HG03060 (cell line): ENCODE measurements around the gene MVB12B.

Experiments
- ATAC-seq: cut with Tn5 transposase; IDR thresholded peaks from one replicate; pipeline ENCODE4 v1.9.1; 2021; ENCODE audit warnings: low read depth, moderate number of reproducible peaks; ENCODE audit not compliant: unreplicated experiment

Gene MVB12B

GRCh38 chr9:126420643-126421564, 94.3 kb downstream of the MVB12B start:
- no peak for ATAC-seq

- ATAC-seq = no peak
Measured at GRCh38 chr9:126421567-126422428, 95.2 kb downstream of the MVB12B start.

GRCh38 chr9:126423142-126423915, 96.7 kb downstream of the MVB12B start:
- no peak for ATAC-seq

- ATAC-seq = no peak
Measured at GRCh38 chr9:126423916-126424185, 97.2 kb downstream of the MVB12B start.

GRCh38 chr9:126424511-126424910, 97.9 kb downstream of the MVB12B start:
- no peak for ATAC-seq

GRCh38 chr9:126428534-126429175, 102.0 kb downstream of the MVB12B start:
- ATAC-seq = no peak

GRCh38 chr9:126429190-126429589, 102.6 kb downstream of the MVB12B start:
- ATAC-seq = no peak

GRCh38 chr9:126430124-126430523, 103.5 kb downstream of the MVB12B start:
- ATAC-seq = no peak

GRCh38 chr9:126431077-126431742, 104.6 kb downstream of the MVB12B start:
- no peak for ATAC-seq

GRCh38 chr9:126432659-126433058, 106.0 kb downstream of the MVB12B start:
- ATAC-seq = no peak

GRCh38 chr9:126435105-126435504, 108.5 kb downstream of the MVB12B start:
- no peak for ATAC-seq

- no peak for ATAC-seq
Measured at GRCh38 chr9:126435626-126436025, 109.0 kb downstream of the MVB12B start.

- ATAC-seq = no peak
Measured at GRCh38 chr9:126436545-126437267, 110.1 kb downstream of the MVB12B start.

GRCh38 chr9:126437268-126437666, 110.6 kb downstream of the MVB12B start:
- no peak for ATAC-seq

GRCh38 chr9:126437701-126438100, 111.1 kb downstream of the MVB12B start:
- no peak for ATAC-seq

- no peak for ATAC-seq
Measured at GRCh38 chr9:126438741-126439401, 112.2 kb downstream of the MVB12B start.

GRCh38 chr9:126439402-126439765, 112.8 kb downstream of the MVB12B start:
- ATAC-seq = no peak

- no peak for ATAC-seq
Measured at GRCh38 chr9:126439883-126440653, 113.4 kb downstream of the MVB12B start.
